ENCODE results near the gene MKLN1. TPM values are rescaled to one million over a fixed set of nuclear protein-coding genes. Genes with fewer than 3 reads are reported as not detected.
"Not testable (repeated sequence)": the region's sequence is repeated elsewhere in the genome, so short reads cannot be mapped to it uniquely, and the experiment has no call there.

Gene MKLN1
- total and polyA plus RNA-seq, 10 of the 15 experiments (the other 5 are each of a cell fraction or from before 2014, with no cell fraction given), result 13.6 to 55.8 (median 29.3) TPM

DNA sequence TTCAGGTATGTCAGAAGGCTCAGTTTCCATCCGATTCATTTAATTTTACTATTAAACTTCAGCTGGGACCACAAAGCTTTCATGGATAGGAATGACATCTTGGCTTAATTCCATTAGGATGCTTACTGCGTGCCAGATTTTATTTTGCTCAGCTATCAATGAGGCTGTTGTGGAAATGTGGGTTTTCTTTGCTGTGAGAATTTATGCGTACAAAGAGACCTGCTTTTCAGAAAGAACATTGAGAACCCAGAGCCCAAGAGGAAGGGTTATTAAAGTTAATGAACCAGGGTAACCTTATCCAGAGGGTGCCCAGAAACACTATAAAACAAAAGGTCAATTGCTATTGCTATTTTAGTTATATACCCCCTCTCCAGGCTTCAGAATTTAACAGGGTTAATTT is 98.3 kb downstream of the MKLN1 start (continued):
- TF ChIP-seq SMAD1 (IDR thresholded peaks at IDR 0.05; ENCODE audit: low read depth, partially characterized antibody), result no peak
- TF ChIP-seq, protein P1, sequence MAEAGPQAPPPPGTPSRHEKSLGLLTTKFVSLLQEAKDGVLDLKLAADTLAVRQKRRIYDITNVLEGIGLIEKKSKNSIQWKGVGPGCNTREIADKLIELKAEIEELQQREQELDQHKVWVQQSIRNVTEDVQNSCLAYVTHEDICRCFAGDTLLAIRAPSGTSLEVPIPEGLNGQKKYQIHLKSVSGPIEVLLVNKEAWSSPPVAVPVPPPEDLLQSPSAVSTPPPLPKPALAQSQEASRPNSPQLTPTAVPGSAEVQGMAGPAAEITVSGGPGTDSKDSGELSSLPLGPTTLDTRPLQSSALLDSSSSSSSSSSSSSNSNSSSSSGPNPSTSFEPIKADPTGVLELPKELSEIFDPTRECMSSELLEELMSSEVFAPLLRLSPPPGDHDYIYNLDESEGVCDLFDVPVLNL (IDR thresholded peaks at IDR 0.05; ENCODE audit: low read depth, low read length), result no peak
- TF ChIP-seq CTCF (IDR thresholded peaks at IDR 0.05 in 2 of 3, conservative IDR thresholded peaks at IDR 0.05 in 1 of 3; ENCODE audit: control insufficient read depth in 2 of 3, extremely low read depth in 1 of 3, insufficient read depth in 1 of 3, low read depth in 3 of 3, low read length in 3 of 3), result no peak
- no peak for TF ChIP-seq BCL11A (IDR thresholded peaks at IDR 0.05; ENCODE audit: low read depth, low read length)
- TF ChIP-seq NFIC (IDR thresholded peaks at IDR 0.05; ENCODE audit: low read depth, low read length), result no peak
- no peak for TF ChIP-seq ZNF24 (IDR thresholded peaks at IDR 0.05)
- no peak for TF ChIP-seq KAT2A (conservative IDR thresholded peaks at IDR 0.05; ENCODE audit: control insufficient read depth, low read depth, low read length)
- no peak for TF ChIP-seq CREB1 (IDR thresholded peaks at IDR 0.05; ENCODE audit: low read depth)
- no peak for TF ChIP-seq MYC (IDR thresholded peaks at IDR 0.05; ENCODE audit: insufficient read depth, insufficient read length, insufficient replicate concordance, low read length, severe bottlenecking)
- no peak for TF ChIP-seq STAT1 (conservative IDR thresholded peaks at IDR 0.05)
- TF ChIP-seq MEF2B (IDR thresholded peaks at IDR 0.05; ENCODE audit: partially characterized antibody, poor library complexity, severe bottlenecking), result no peak

GRCh38 chr7:131430826-131431225 is 103.2 kb downstream of the MKLN1 start:
- RAD21 ChIA-PET (ENCODE audit: unreplicated experiment); POLR2A ChIA-PET; H3K4me2 ChIP-seq (ENCODE audit: control insufficient read depth, insufficient read depth); DNase-seq (ENCODE audit: low read depth, low spot score); H3K27ac ChIP-seq (ENCODE audit: control insufficient read depth, insufficient read depth); H3K9me3 ChIP-seq (replicated peaks; ENCODE audit: control insufficient read depth, insufficient read depth, low read length); H3K4me3 ChIP-seq; H4K20me1 ChIP-seq (ENCODE audit: control insufficient read depth, insufficient read depth); FAIRE-seq; H3K4me1 ChIP-seq (ENCODE audit: control insufficient read depth, insufficient read depth, low read length); ATAC-seq; in situ Hi-C loops (cut with MboI); H3K79me2 ChIP-seq (ENCODE audit: control insufficient read depth, insufficient read depth, low read length); BruUV-seq (replicated peaks); H3K27me3 ChIP-seq (replicated peaks in 1 of 2; ENCODE audit: control insufficient read depth in 2 of 2, insufficient read depth in 2 of 2, low read length in 1 of 2); H3K9ac ChIP-seq (ENCODE audit: control insufficient read depth, insufficient read depth, low read length); intact Hi-C loops (cut with micrococcal nuclease; ENCODE audit: unreplicated experiment); H2AFZ ChIP-seq (ENCODE audit: control insufficient read depth, low read depth, low read length): not testable (repeated sequence)
- CTCF ChIA-PET, result interaction anchor here (0.7 to 0.8 kb wide), 2 partner anchors 14 to 15 kb away, joined by 3 read pairs; no protein-coding TSS in a partner anchor
- H3K36me3 ChIP-seq (ENCODE audit: control insufficient read depth in 2 of 2, insufficient read depth in 2 of 2, low read length in 1 of 2), result peaks cover 2 to 14% of the 10 kb centered on the region in 2 experiments
- SMC1A ChIA-PET (ENCODE audit: uncharacterized antibody, unreplicated experiment), result interaction anchor here (1.3 kb wide), 1 partner anchor 9 kb away, joined by 4 read pairs; no protein-coding TSS in a partner anchor
- 96% methylated on average over 7 of the region's 7 CpGs for WGBS (ENCODE audit: insufficient coverage, insufficient replicate concordance, low lambda C conversion rate, missing lambda C conversion rate)

All from GM12878 (cell line).